GM19438 (cell line): Measurements from ENCODE around the gene RAET1G.
"Not testable (repeated sequence)": the region's sequence is repeated elsewhere in the genome, so short reads cannot be mapped to it uniquely, and the experiment has no call there.

Experiments
- ATAC-seq: cut with Tn5 transposase; IDR thresholded peaks from one replicate; pipeline ENCODE4 v1.9.1; 2021; ENCODE audit warnings: low read depth; ENCODE audit not compliant: unreplicated experiment

Gene RAET1G

GRCh38 chr6:149954328-149954983 lies 31.5 kb upstream of the RAET1G start:
- not testable (repeated sequence) for ATAC-seq

GRCh38 chr6:149953934-149954327 lies 31.0 kb upstream of the RAET1G start:
- ATAC-seq = not testable (repeated sequence)

GRCh38 chr6:149953390-149953789 lies 30.5 kb upstream of the RAET1G start:
- ATAC-seq = not testable (repeated sequence)

- no peak for ATAC-seq
These were observed 28.7 kb upstream of the RAET1G start for GRCh38 chr6:149951626-149952025.

- no peak for ATAC-seq
These were observed 28.2 kb upstream of the RAET1G start for GRCh38 chr6:149951096-149951495.

GRCh38 chr6:149950423-149950822 lies 27.5 kb upstream of the RAET1G start:
- no peak for ATAC-seq

- ATAC-seq = no peak
These were observed 25.7 kb upstream of the RAET1G start for GRCh38 chr6:149948616-149949015.

- ATAC-seq = no peak
These were observed 25.1 kb upstream of the RAET1G start for GRCh38 chr6:149948011-149948410.

- ATAC-seq = not testable (repeated sequence)
These were observed 24.6 kb upstream of the RAET1G start for GRCh38 chr6:149947533-149947932.

GRCh38 chr6:149946631-149947030 lies 23.7 kb upstream of the RAET1G start:
- not testable (repeated sequence) for ATAC-seq

- ATAC-seq = not testable (repeated sequence)
These were observed 22.4 kb upstream of the RAET1G start for GRCh38 chr6:149945276-149945675.

- ATAC-seq = not testable (repeated sequence)
These were observed 20.4 kb upstream of the RAET1G start for GRCh38 chr6:149943321-149943720.

GRCh38 chr6:149942461-149942829 lies 19.5 kb upstream of the RAET1G start:
- no peak for ATAC-seq

GRCh38 chr6:149941583-149942460 lies 18.9 kb upstream of the RAET1G start, which contains the start of gene ULBP2:
Gene ULBP2, plus strand, starts transcription at chr6:149942014. Its CDS starts 59 bp downstream, at chr6:149942073.
- peak; percentile 42 for ATAC-seq

GRCh38 chr6:149940672-149940982 lies 17.7 kb upstream of the RAET1G start:
- no peak for ATAC-seq

GRCh38 chr6:149939909-149940671 lies 17.2 kb upstream of the RAET1G start:
- ATAC-seq = no peak

- ATAC-seq = no peak
These were observed 16.4 kb upstream of the RAET1G start for GRCh38 chr6:149939356-149939648.

GRCh38 chr6:149938571-149939355 lies 15.8 kb upstream of the RAET1G start:
- ATAC-seq = peak; percentile 78

GRCh38 chr6:149938013-149938570 lies 15.2 kb upstream of the RAET1G start:
- not testable (repeated sequence) for ATAC-seq

- no peak for ATAC-seq
These were observed 13.8 kb upstream of the RAET1G start for GRCh38 chr6:149936743-149937142.
